ENCODE measurements around the gene CHAC2. TPM values are rescaled to one million over a fixed set of nuclear protein-coding genes. Genes with fewer than 3 reads are reported as not detected.

Gene CHAC2
- total RNA-seq, 4 donors from 2014 or later, result 0.51 to 5.3 (median 2.9) TPM

DNA sequence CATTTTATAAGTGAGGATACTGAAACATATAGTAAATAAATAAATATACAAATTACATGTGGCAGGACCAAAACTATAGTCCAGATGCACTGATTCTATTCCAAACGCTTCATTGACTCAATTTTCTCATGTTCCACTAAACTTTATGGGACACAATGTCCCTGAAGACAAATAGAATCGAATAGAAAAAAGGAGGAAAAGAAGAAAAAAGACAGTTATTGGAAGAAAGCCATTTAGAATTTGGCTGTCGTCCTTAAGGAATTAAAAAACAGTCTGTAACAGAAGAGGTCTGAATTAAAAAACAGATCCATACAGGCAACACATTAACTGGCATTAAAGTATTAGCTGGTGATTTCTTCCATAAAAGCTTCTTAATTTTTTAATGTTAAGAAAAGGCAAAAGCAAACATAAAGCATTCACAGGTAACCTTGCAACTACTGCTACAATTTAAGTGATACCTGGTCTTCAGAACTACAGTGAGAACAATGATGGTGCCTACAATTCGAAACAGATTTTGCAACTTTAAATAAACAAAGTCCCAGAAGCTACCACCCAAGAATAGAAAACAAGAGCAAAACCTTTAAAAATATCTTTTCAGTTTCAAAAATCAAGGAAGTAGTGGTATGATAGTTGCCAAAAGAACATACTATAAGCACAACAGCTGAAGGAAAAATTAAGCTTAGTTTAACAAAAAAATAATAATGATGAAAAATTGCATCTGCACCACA, 17.4 kb upstream of the CHAC2 start:
- no peaks in the 10 kb centered on the region for H3K27me3 ChIP-seq
- no peaks in the 10 kb centered on the region for H3K4me1 ChIP-seq
- TF ChIP-seq POLR2A (IDR thresholded peaks at IDR 0.05), result no peak
- TF ChIP-seq, protein P1, sequence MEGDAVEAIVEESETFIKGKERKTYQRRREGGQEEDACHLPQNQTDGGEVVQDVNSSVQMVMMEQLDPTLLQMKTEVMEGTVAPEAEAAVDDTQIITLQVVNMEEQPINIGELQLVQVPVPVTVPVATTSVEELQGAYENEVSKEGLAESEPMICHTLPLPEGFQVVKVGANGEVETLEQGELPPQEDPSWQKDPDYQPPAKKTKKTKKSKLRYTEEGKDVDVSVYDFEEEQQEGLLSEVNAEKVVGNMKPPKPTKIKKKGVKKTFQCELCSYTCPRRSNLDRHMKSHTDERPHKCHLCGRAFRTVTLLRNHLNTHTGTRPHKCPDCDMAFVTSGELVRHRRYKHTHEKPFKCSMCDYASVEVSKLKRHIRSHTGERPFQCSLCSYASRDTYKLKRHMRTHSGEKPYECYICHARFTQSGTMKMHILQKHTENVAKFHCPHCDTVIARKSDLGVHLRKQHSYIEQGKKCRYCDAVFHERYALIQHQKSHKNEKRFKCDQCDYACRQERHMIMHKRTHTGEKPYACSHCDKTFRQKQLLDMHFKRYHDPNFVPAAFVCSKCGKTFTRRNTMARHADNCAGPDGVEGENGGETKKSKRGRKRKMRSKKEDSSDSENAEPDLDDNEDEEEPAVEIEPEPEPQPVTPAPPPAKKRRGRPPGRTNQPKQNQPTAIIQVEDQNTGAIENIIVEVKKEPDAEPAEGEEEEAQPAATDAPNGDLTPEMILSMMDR (IDR thresholded peaks at IDR 0.05), result no peak
- H3K9me3 ChIP-seq, result no peaks in the 10 kb centered on the region
- no peaks in the 10 kb centered on the region for H3K36me3 ChIP-seq
- intact Hi-C loops (cut with DNase I; ENCODE audit: low total_unique reads), result no loop called here
- no peak overlapping the region for H3K4me3 ChIP-seq
- H3K27ac ChIP-seq, result no peak overlapping the region
- no peak for DNase-seq

DNA sequence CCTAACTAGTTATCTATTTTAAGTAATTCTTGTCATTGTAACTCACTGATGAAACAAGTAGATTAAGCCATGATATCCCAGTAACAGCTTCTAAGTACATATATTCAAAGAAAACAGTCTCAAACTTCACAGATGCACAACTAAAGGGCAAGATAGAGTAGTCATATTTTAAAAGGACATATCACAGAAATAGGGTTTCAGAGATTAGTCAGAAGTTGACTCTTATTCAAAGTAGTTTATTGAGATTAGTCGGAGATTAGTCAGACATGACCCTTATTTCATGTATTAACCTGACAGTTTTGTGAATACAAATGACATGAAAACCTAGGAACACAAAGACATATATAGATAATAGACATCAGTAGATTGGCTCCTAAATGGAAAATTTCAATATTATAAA, 15.9 kb upstream of the CHAC2 start:
- H3K27ac ChIP-seq, result no peak overlapping the region
- no peak for DNase-seq
- H3K9me3 ChIP-seq, result no peaks in the 10 kb centered on the region
- H3K4me1 ChIP-seq, result no peaks in the 10 kb centered on the region
- TF ChIP-seq, protein P1 (IDR thresholded peaks at IDR 0.05), result no peak
- TF ChIP-seq POLR2A (IDR thresholded peaks at IDR 0.05), result no peak
- H3K27me3 ChIP-seq, result no peaks in the 10 kb centered on the region
- no peak overlapping the region for H3K4me3 ChIP-seq
- H3K36me3 ChIP-seq, result no peaks in the 10 kb centered on the region
- intact Hi-C loops (cut with DNase I; ENCODE audit: low total_unique reads), result no loop called here

GRCh38 chr2:53752385-53752784, 15.2 kb upstream of the CHAC2 start:
- Histone ChIP-seq H3K27ac (no peak overlapping the region), H3K36me3 (no peaks in the 10 kb centered on the region), H3K4me3 (no peak overlapping the region), H3K9me3 (no peaks in the 10 kb centered on the region), H3K4me1 (no peaks in the 10 kb centered on the region), H3K27me3 (no peaks in the 10 kb centered on the region)
- TF ChIP-seq, protein P1 (IDR thresholded peaks at IDR 0.05), result no peak
- TF ChIP-seq POLR2A (IDR thresholded peaks at IDR 0.05), result no peak
- intact Hi-C loops (cut with DNase I; ENCODE audit: low total_unique reads), result no loop called here
- no peak for DNase-seq

GRCh38 chr2:53753041-53753440, 14.6 kb upstream of the CHAC2 start:
- intact Hi-C loops (cut with DNase I; ENCODE audit: low total_unique reads), result no loop called here
- no peak overlapping the region for H3K27ac ChIP-seq
- no peak for DNase-seq
- no peak overlapping the region for H3K4me3 ChIP-seq
- H3K36me3 ChIP-seq, result no peaks in the 10 kb centered on the region
- no peaks in the 10 kb centered on the region for H3K4me1 ChIP-seq
- no peaks in the 10 kb centered on the region for H3K27me3 ChIP-seq
- H3K9me3 ChIP-seq, result no peaks in the 10 kb centered on the region
- TF ChIP-seq POLR2A (IDR thresholded peaks at IDR 0.05), result no peak
- TF ChIP-seq, protein P1 (IDR thresholded peaks at IDR 0.05), result no peak

- H3K27ac ChIP-seq, result no peak overlapping the region
These were observed 12.5 kb upstream of the CHAC2 start for GRCh38 chr2:53755121-53755520.

More at GRCh38 chr2:53755121-53755520, 12.5 kb upstream of the CHAC2 start:
- DNase-seq, result no peak
- TF ChIP-seq, protein P1 (IDR thresholded peaks at IDR 0.05), result no peak
- TF ChIP-seq POLR2A (IDR thresholded peaks at IDR 0.05), result no peak
- Histone ChIP-seq H3K4me3 (no peak overlapping the region), H3K4me1 (no peaks in the 10 kb centered on the region), H3K36me3 (no peaks in the 10 kb centered on the region), H3K27me3 (no peaks in the 10 kb centered on the region), H3K9me3 (no peaks in the 10 kb centered on the region)
- intact Hi-C loops (cut with DNase I; ENCODE audit: low total_unique reads), result no loop called here
